Endothelial cell of umbilical vein (primary cell): ENCODE measurements around the gene NHERF2. TPM values are rescaled to one million over a fixed set of nuclear protein-coding genes. Genes with fewer than 3 reads are reported as not detected.

Experiments
- BruUV-seq: library from RNA; stranded (reverse); fragments of 400-500 nt; replicated peaks from 2 replicates; lab custom pipeline; 2021; lab: Mats Ljungman, UMichigan
- CTCF ChIA-PET: fragments of 300-600, 350-600 bp; sonication (Branson Sonifier 250); formaldehyde crosslinking; loops from one replicate; lab custom pipeline; 2021; ENCODE audit warnings: antibody characterized with exemption, inconsistent platforms; lab: Charles Lee
- POLR2A ChIA-PET: fragments of 300-600, 350-600 bp; sonication (Branson Sonifier 250); formaldehyde crosslinking; loops from one replicate; lab custom pipeline; 2021; ENCODE audit warnings: antibody characterized with exemption, inconsistent platforms; lab: Charles Lee
- DNase-seq: peaks from one replicate; pipeline ENCODE4 v3.0.0-alpha.2; 2011; ENCODE audit warnings: low read depth, low spot score
- FAIRE-seq: peaks from 2 replicates; lab custom pipeline; 2011; peaks lifted over from hg19 to GRCh38; lab: Jason Lieb, UNC
- H2AFZ ChIP-seq: 2 replicates; pipeline ENCODE4 v1.6.0; 2012; ENCODE audit warnings: low read depth, low read length, control low read depth, inconsistent platforms
- H3K27ac ChIP-seq: 2 replicates; pipeline ENCODE4 v1.5.1; 2011; ENCODE audit warnings: low read depth, mild to moderate bottlenecking, control low read depth, low read length, moderate library complexity; ENCODE audit not compliant: insufficient read depth
- H3K27me3 ChIP-seq, 2 experiments: 2 replicates each; pipeline versions ENCODE4 v1.6.0 to v1.6.1; 2011; ENCODE audit warnings: low read length in 2 of 2, mixed read lengths in 1 of 2; ENCODE audit not compliant: control insufficient read depth in 2 of 2, insufficient read depth in 2 of 2
- H3K36me3 ChIP-seq, 2 experiments: 2 replicates in 1 of 2; 3 replicates in 1 of 2; pipeline ENCODE4 v1.5.1; 2011; ENCODE audit warnings: low read length in 2 of 2, mild to moderate bottlenecking in 1 of 2, moderate library complexity in 1 of 2; ENCODE audit not compliant: control insufficient read depth in 2 of 2, insufficient read depth in 2 of 2; ENCODE audit errors: extremely low read depth in 1 of 2
- H3K4me1 ChIP-seq: 3 replicates; pipeline ENCODE4 v1.5.1; 2011; ENCODE audit warnings: mild to moderate bottlenecking, low read length; ENCODE audit not compliant: control insufficient read depth, insufficient read depth; ENCODE audit errors: extremely low read depth
- H3K4me2 ChIP-seq: 2 replicates; pipeline ENCODE4 v1.6.1; 2011; ENCODE audit warnings: low read length, control low read depth, mixed read lengths; ENCODE audit not compliant: insufficient read depth
- H3K4me3 ChIP-seq, 3 experiments: fragments of 200-600 bp in 1 of 3; sonication (generic), shearing (Covaris generic) in 1 of 3; replicated peaks in 1 of 3; 2 replicates each; pipeline ENCODE4 v1.5.1; 2011 to 2016; ENCODE audit warnings: control low read depth in 3 of 3, low read length in 3 of 3, mild to moderate bottlenecking in 2 of 3, inconsistent platforms in 1 of 3, low read depth in 1 of 3, moderate library complexity in 1 of 3; ENCODE audit not compliant: insufficient read depth in 1 of 3
- H3K79me2 ChIP-seq: 2 replicates; pipeline ENCODE4 v1.6.0; 2012; ENCODE audit warnings: low read length, inconsistent platforms; ENCODE audit not compliant: control insufficient read depth, insufficient read depth
- H3K9ac ChIP-seq: replicated peaks from 2 replicates; pipeline ENCODE3; 2011; ENCODE audit warnings: low read length, control low read depth; ENCODE audit not compliant: insufficient read depth; ENCODE audit errors: extremely low read depth
- H3K9me1 ChIP-seq: replicated peaks from 3 replicates; pipeline ENCODE4 v1.6.0; 2011; ENCODE audit warnings: mild to moderate bottlenecking, low read length; ENCODE audit not compliant: control insufficient read depth, insufficient read depth; ENCODE audit errors: extremely low read depth
- H3K9me3 ChIP-seq: replicated peaks from 2 replicates; pipeline ENCODE4 v1.5.1; 2012; ENCODE audit warnings: low read length, inconsistent platforms; ENCODE audit not compliant: control insufficient read depth, insufficient read depth
- H4K20me1 ChIP-seq: replicated peaks from 2 replicates; pipeline ENCODE3; 2011; ENCODE audit warnings: mild to moderate bottlenecking, low read length; ENCODE audit not compliant: control insufficient read depth, insufficient read depth; ENCODE audit errors: extremely low read depth
- EZH2 ChIP-seq: IDR thresholded peaks from 2 replicates; pipeline ENCODE4 v1.6.1; 2012; ENCODE audit warnings: borderline replicate concordance, low read depth, mild to moderate bottlenecking, moderate library complexity, low read length, inconsistent platforms; ENCODE audit not compliant: severe bottlenecking
- FOS ChIP-seq: IDR thresholded peaks from 2 replicates; pipeline ENCODE4 v1.6.1; 2011; ENCODE audit warnings: mild to moderate bottlenecking, low read length, moderate library complexity, borderline replicate concordance; ENCODE audit not compliant: insufficient read depth
- GATA2 ChIP-seq: IDR thresholded peaks from 2 replicates; pipeline ENCODE4 v1.7.0; 2011; ENCODE audit warnings: low read depth, mild to moderate bottlenecking, moderate library complexity, mixed read lengths, low read length; ENCODE audit not compliant: insufficient read length, insufficient read depth
- JUN ChIP-seq: IDR thresholded peaks from 2 replicates; pipeline ENCODE4 v1.6.1; 2011; ENCODE audit warnings: borderline replicate concordance, low read depth; ENCODE audit not compliant: insufficient read length, insufficient read depth
- MYC ChIP-seq: IDR thresholded peaks from one replicate; pipeline ENCODE4 v1.6.1; 2011; ENCODE audit warnings: mild to moderate bottlenecking, low read depth, low read length
- POLR2A ChIP-seq: IDR thresholded peaks from 2 replicates; pipeline ENCODE4 v1.6.1; 2012; ENCODE audit warnings: low read depth, mild to moderate bottlenecking, control low read depth, low read length
- POLR2AphosphoS5 ChIP-seq: IDR thresholded peaks from 2 replicates; pipeline ENCODE4 v1.6.1; 2012; ENCODE audit warnings: low read depth, mild to moderate bottlenecking, control low read depth, low read length, moderate library complexity; ENCODE audit not compliant: insufficient read depth
- dilution Hi-C: fragments of 300-500 bp; cut with MboI; formaldehyde crosslinking; loops from one replicate; pipeline ENCODE4 v1.15.0; 2019; ENCODE audit warnings: low sequenced_read_pairs; ENCODE audit not compliant: extremely low pct_ligation_motif_present
- intact Hi-C: fragments of 100-400 bp; cut with micrococcal nuclease; formaldehyde crosslinking; loops from one replicate; pipeline ENCODE4 v1.10.0; 2022
- polyA plus RNA-seq, 4 experiments: library from polyadenylated mRNA; depleted of rRNA in 3 of 4; stranded (reverse) in 3 of 4; unstranded in 1 of 4; fragments of >200 nt; gene quantifications; 2 replicates each; pipeline versions ENCODE4 v1.2.1 to v1.2.3, GENCODE V29; 2011 to 2012; ENCODE audit warnings: missing spikeins in 1 of 4
- total RNA-seq: library from RNA; stranded (reverse); gene quantifications from 2 replicates; pipeline ENCODE4 v1.2.3, GENCODE V29; 2021
- TF ChIP-seq, protein P1 (sequence below), 2 donors: IDR thresholded peaks; 1 replicate in 1 of 2; 2 replicates in 1 of 2; pipeline ENCODE4 v1.5.1; 2011; ENCODE audit warnings: low read length in 2 of 2, mild to moderate bottlenecking in 2 of 2, moderate library complexity in 2 of 2, control low read depth in 1 of 2, inconsistent platforms in 1 of 2, low read depth in 1 of 2; ENCODE audit not compliant: insufficient read depth in 1 of 2; ENCODE audit errors: extremely low read depth in 1 of 2
- TF ChIP-seq, protein P2 (sequence below): IDR thresholded peaks from 2 replicates; pipeline ENCODE4 v1.6.1; 2011; ENCODE audit not compliant: insufficient read depth, insufficient read length

The NHERF2 gene
- total and polyA plus RNA-seq, 2 donors (not counting 3 experiments of a cell fraction or from before 2014, with no cell fraction given) = 65.2 to 71.2 TPM

DNA sequence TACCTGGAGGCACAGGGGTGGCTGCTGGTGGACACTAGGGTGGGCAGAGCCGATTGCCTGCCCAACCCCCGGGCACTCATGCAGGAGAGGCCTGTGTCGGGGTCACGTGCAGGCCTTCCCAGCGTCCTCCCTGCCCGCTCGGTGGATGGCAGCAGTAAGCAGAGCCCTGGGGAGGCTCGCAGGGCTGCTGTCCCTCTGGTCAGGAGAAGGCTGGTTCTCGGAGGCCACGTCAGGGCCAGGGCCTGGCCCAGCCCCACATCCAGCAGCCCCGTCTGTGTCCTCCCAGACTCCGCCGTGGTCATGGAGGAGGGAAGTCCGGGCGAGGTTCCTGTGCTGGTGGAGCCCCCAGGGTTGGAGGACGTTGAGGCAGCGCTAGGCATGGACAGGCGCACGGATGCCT, 56.7 kb downstream of the NHERF2 start:
- Histone ChIP-seq H3K9me1 (no peaks in the 10 kb centered on the region), H3K36me3 (peaks cover 0 to 65% of the 10 kb centered on the region in 2 experiments), H3K79me2 (no peaks in the 10 kb centered on the region), H4K20me1 (no peaks in the 10 kb centered on the region), H3K4me3 (no peak overlapping the region), H3K4me2 (no peak overlapping the region), H3K27ac (no peak overlapping the region), H3K9me3 (no peaks in the 10 kb centered on the region), H3K4me1 (no peaks in the 10 kb centered on the region), H3K9ac (no peak overlapping the region), H3K27me3 (no peaks in the 10 kb centered on the region), H2AFZ (no peak overlapping the region)
- ChIA-PET CTCF (interaction anchor here (2.3 kb wide), 1 partner anchor 60 kb away, joined by 8 read pairs; no protein-coding TSS in a partner anchor), POLR2A (no interaction called here)
- TF ChIP-seq JUN (no peak), EZH2 (no peak), MYC (no peak), POLR2AphosphoS5 (no peak), FOS (no peak), POLR2A (no peak), GATA2 (no peak)
- TF ChIP-seq, protein P1, sequence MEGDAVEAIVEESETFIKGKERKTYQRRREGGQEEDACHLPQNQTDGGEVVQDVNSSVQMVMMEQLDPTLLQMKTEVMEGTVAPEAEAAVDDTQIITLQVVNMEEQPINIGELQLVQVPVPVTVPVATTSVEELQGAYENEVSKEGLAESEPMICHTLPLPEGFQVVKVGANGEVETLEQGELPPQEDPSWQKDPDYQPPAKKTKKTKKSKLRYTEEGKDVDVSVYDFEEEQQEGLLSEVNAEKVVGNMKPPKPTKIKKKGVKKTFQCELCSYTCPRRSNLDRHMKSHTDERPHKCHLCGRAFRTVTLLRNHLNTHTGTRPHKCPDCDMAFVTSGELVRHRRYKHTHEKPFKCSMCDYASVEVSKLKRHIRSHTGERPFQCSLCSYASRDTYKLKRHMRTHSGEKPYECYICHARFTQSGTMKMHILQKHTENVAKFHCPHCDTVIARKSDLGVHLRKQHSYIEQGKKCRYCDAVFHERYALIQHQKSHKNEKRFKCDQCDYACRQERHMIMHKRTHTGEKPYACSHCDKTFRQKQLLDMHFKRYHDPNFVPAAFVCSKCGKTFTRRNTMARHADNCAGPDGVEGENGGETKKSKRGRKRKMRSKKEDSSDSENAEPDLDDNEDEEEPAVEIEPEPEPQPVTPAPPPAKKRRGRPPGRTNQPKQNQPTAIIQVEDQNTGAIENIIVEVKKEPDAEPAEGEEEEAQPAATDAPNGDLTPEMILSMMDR (IDR thresholded peaks at IDR 0.05; ENCODE audit: extremely low read depth in 1 of 2, insufficient read depth in 1 of 2, low read depth in 1 of 2, low read length in 2 of 2) = no peak
- TF ChIP-seq, protein P2, sequence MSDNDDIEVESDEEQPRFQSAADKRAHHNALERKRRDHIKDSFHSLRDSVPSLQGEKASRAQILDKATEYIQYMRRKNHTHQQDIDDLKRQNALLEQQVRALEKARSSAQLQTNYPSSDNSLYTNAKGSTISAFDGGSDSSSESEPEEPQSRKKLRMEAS = no peak
- no peak for DNase-seq
- intact Hi-C loops (no loop called here), dilution Hi-C loops (no loop called here)
- no peak for FAIRE-seq
- BruUV-seq = no TSS peak
